CD4-positive, alpha-beta T cell treated with Interleukin-6 at 100 ng/mL for 8 hours (primary cell): ENCODE data around the gene PCSK6.
A peak's percentile ranks its signal among the peaks of the same experiment; 100 is the strongest.
"Not testable (repeated sequence)": the region's sequence is repeated elsewhere in the genome, so short reads cannot be mapped to it uniquely, and the experiment has no call there.

Experiments
- DNase-seq: peaks from one replicate; pipeline ENCODE4 v3.0.0-alpha.2; 2020; ENCODE audit warnings: mixed read lengths, low spot score

PCSK6 gene

DNA sequence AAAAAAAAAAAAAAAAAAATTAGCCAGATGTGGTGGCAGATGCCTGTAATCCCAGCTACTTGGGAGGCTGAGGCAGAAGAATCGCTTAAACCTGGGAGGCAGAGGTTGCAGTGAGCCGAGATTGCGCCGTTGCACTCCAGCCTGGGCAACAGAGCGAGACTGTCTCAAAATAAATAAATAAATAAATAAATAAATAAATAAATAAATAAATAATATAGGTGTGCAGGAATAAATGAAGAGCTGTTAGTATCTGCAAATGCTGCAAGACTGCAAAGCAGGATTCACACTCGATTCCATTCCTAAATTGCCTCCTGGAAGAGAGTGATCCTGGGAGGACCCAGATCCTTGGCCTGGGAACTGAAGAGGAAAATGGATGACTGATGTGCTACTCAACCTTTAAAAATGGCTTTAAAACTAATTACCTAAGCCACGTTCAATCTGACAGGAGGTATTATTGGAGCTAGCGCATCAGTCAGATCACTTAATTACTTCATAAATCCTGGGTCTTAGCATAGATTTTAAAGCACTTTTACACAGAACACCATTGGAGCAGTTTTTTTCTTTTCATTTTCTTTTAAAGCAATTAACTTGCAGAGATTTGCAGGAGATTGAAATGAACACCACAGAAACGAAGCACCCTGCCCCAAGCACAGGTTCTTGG is 132.9 kb downstream of the PCSK6 start:
- DNase-seq, result not testable (repeated sequence)

DNA sequence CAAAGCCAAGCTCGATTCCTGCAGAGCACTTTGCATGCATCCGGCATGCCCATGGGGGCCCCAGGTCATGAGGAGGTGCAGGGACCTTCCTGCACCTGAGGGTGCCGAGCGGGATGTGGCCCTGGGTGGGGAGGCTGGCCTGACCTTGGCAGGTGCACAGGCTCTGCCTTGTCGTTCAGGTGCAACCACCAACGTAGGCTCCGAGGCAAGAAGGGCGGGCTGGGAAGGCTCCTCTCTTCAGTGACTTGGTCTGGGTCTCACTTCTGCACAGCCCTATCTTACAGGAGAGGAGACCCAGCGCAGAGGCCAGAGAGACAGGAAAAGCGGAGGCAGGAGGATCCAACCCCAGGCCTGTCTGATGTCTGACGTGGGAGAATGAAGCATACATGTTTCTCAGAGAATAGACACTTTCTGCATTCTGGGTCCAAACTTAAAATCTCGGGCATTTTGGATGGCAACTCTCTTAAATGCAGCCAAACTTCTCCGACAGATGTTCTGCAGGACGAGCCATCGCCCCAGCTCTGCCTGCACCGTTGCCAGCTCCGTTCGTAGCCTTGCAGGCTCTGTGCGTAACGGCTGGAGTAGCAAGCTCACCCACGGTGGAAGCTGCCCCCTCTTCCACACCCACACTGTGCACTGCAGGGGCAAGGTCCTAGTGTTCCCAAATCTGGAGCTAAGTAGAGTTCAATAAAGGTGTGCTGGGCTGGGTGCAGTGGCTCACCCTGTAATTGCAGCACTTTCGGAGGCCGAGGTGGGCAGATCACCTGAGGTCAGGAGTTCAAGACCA is 133.6 kb downstream of the PCSK6 start:
- DNase-seq, result no peak

- DNase-seq, result no peak
Observed at GRCh38 chr15:101354891-101355623, 134.4 kb downstream of the PCSK6 start.

- DNase-seq, result no peak
Observed at GRCh38 chr15:101353240-101353639, 136.3 kb downstream of the PCSK6 start.

GRCh38 chr15:101351736-101352135 is 137.8 kb downstream of the PCSK6 start:
- DNase-seq, result no peak

GRCh38 chr15:101349047-101349951 is 140.2 kb downstream of the PCSK6 start:
- no peak for DNase-seq

GRCh38 chr15:101348643-101349042 is 140.9 kb downstream of the PCSK6 start:
- DNase-seq, result no peak

GRCh38 chr15:101348015-101348414 is 141.5 kb downstream of the PCSK6 start:
- no peak for DNase-seq

DNA sequence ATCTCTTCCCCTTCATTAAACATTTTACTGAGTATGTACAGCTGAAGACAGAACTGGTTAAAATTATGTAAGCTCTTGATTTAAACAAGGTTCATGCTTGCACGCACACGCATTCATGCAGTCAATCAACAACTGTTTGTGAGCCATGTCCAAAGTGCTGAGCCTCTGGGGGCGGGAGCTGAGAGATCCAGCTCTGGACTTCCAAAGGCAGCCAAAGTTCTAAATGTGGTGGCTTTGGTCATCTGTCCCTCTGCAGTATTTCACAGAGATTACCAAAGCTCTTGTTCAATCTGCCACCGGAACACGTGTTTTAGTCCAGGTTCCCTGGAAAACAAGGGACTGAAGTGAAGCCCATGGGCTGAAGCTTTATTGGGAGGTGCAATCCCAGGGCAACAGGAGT is 142.1 kb downstream of the PCSK6 start:
- DNase-seq, result no peak

DNA sequence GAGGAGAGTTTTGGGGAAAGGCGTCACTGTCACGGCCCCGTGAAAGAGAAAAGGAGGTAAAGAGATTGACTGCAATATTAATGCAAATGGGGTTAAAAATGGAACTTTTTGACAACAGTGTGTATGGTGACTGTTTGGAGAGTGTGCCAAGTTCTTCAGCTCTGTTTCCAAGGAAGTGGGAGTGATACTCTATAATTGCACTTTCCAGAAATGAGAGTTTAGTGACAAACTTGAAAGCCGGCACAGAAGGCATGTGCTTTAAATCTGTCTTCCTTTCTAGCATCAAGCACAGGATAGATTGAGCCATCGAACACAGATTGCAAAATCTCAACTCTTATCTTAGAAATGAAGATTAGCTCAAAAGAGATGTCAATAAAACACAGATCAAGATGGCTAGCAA is 142.6 kb downstream of the PCSK6 start:
- DNase-seq, result no peak

DNA sequence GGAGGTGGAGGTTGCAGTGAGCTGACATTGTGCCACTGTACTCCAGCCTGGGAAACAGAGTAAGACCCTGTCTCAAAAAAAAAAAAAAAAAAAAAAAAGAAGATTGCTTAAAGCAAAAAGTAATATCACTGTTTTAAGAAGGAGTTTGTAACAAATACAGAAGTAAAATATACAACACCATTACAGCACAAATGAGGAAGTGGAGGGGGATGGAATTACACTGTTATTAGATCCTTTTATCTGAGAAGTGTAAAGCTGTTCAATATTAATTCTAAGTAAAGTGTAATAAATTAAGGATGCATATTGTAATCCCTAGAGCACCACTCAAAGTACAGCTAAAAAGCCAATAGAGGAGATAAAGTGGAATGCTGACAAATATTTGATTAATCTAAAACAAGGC is 147.5 kb downstream of the PCSK6 start:
- no peak for DNase-seq

GRCh38 chr15:101338502-101339057 is 150.9 kb downstream of the PCSK6 start:
- no peak for DNase-seq

DNA sequence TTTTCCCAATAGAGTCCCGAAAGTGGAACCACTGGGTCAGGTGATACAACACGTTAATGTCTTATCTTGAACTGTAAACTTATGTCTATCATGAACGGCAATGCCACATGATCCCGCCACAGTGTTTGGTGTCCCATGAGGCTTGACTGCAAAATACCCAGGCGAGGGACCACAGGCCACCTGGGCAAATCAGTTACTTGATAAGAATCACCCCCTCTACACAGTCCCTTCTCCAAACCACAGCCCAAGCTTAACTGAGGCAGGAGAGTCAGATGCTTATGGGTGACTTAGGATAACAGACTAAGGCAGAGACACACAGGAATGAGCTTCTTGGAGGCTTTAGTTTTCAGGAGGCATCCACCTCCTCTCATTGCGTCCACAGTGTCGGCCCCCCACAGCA is 151.5 kb downstream of the PCSK6 start:
- DNase-seq, result no peak

DNA sequence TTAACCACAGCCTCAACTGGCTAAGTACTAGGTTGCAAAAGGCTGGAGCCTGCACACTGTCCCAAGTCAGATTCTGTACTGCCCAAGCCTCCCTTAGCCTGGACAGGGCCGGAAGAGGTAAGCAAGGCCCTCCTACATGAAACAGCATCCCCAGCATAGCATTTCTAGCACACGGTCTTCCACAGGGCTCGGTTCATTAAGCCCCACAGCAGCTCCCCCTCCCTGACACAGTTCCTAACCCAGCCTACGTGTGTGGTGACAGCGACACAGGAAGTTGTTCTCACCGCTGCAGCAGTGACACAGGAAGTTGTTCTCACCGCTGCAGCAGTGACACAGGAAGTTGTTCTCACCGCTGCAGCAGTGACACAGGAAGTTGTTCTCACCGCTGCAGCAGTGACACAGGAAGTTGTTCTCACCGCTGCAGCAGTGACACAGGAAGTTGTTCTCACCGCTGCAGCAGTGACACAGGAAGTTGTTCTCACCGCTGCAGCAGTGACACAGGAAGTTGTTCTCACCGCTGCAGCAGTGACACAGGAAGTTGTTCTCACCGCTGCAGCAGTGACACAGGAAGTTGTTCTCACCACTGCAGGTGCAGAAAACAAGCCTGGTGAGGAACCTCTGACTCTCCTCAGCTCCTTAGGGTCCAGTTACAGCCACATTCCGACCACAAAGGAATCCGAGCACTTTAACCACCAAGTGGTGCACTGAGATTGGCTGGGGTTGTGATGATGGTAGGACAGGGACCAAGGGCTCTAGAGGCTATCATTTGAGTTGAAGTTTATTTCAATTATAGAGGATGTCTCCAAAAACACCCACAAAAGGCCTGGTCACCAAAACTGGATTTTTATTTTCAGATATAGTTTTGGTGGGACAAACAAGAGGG is 155.4 kb downstream of the PCSK6 start:
- peak; percentile 42 for DNase-seq

DNA sequence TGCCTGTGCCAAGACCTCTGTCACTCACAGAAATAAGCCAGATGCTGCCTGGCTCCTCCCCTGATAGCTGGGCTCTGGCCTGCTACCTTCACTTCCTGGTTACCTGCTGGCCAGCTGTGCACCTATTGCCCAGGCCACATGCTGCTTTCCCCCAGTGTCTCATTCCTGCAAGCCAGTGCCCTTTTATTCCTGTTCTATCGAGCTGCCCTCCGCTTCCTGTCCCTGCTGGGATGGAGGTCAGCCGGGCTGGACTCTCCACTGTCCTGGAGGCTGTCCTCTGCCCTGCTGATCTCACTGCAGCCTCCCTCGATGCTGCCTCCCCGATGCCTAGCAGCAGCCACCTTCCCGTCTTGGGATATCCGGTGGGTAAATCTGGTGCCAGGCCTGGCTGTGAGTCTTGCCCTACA is 157.4 kb downstream of the PCSK6 start:
- DNase-seq, result no peak

GRCh38 chr15:101329867-101330380 is 159.6 kb downstream of the PCSK6 start:
- DNase-seq, result no peak

DNA sequence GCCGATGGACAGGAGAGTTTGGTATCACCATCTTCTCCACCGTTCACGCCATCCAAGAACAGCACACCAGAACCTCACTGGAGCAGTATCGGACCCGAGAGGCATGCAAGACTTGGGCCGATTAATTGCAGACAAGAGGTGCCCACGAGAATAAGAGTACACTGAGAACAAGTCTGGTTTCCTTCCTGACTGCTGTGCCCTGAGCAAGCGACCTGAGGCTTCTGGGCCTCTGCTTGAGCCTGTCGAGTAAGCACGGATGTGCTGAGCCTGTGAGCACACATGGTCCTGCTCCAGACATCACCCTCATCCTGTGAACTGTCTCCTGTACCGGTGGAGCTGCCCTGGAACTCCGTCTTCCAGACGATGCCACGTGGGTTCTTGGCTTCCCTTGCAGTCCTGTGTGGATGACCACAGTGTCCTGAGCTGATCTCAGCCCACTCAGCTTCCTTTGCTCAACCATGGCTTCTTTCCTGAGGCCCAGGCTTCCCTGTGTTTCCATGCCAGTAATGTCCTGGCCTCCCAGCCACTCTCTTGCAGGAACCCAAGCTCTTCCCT is 160.1 kb downstream of the PCSK6 start:
- DNase-seq, result no peak

DNA sequence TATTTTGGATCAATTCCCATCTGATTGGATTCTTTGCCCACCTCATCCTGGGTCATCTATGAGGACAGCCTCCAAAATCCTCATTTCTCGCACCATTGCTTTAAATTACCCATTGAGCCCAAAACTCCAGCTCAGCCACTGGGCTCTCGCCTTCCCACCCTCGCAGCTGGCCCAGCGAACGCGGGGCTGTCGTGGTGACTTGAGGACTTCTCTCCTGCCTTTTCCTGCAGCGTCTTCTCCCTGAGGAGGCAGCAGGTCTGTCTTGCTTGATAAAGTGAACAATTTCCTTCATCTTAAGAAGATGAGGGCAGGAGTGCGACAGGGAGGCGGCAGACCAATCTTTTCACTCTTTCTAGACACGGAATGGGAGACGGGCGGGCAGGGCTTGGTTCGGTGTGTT is 161.5 kb downstream of the PCSK6 start:
- DNase-seq, result no peak

DNA sequence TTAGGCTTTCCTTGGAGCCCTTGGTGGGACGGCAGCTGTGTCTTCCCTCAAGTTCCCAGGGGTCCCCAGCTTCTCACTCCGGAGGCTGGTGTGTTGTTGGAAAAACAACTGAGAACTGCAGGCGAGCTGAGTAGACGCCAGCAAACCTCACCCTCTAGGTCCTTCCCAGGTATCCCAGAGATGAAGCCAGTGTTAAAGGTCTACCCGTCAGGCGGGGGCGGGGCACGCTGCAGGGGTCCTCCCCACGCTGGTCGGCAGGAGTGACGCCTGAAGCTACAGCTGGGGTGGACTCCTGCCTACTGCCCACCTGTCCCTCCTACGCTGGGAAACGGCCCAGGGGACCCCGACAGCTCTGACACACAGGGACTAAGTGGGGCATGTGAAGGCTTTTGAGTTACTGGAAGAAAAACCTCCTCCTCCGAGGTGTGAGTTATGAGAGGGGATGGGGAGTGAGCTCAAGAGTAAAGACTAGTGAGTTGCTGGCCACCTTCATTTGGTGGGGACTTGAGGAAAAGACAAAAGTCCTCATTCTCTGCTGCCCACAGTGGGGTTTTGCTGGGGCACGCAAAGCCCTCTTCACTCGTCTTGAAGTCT is 162.3 kb downstream of the PCSK6 start:
- DNase-seq, result no peak
